ENCODE results near the gene KRT7. TPM values are rescaled to one million over a fixed set of nuclear protein-coding genes. Genes with fewer than 3 reads are reported as not detected.

The KRT7 gene
- total and polyA plus RNA-seq, 9 of the 15 experiments (the other 6 are each of a cell fraction or from before 2014, with no cell fraction given), result 1.4 TPM; not detected in 8

DNA sequence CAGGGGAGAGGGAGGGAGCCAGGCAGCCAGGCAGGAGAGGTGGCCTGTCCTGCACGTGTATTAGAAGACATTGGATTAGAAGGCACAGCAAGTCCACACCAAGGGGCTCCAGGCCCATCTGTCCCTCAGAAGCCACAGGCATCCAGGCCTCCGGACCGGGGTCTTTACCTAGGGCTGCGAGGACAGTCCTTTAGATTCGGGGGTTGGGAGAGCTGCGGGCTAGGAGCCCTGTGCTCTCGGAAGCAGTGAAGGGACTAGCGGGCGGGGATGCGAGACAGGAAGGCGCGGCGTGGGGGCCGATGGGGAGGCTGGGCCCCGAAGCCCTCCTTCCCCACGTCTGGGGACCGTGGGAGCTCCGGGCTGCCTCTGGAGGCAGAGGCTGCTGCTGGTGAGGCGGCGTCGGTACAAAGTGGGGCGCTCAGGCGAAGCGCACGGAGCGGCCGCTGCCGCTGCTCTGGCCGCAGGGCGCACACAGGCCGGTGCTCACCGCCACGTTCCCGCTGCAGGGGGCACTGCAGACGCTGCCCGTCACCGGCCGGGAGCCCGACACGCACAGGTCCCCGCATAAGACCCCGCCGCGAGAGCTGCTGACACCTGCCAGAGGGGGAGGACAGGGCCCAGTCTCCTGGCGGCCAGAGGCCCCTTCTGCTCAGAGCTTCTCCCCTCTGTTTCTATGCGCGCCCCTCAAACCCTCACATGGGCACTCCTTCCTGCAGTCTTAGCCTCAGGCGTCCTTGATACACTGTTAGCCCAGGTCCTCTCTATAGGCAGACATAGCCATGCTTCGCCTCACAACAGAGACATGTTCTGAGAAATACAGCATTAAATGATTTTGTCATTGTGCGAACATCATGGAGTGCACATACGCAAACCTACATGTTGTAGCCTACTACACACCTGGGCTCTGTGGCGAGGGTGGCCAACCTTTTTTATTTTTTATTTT lies 17.3 kb downstream of the KRT7 start:
- H3K9me1 ChIP-seq (ENCODE audit: control insufficient read depth, insufficient read depth, low read length), result no peaks in the 10 kb centered on the region
- H3K36me3 ChIP-seq (ENCODE audit: control insufficient read depth, insufficient read depth, low read length), result no peaks in the 10 kb centered on the region
- peaks cover 22 to 70% of the 10 kb centered on the region in 2 experiments for H3K27me3 ChIP-seq (ENCODE audit: control insufficient read depth in 2 of 2, insufficient read depth in 2 of 2, low read length in 2 of 2)
- POLR2A ChIA-PET, result no interaction called here
- DNase-seq (ENCODE audit: extremely low read depth in 1 of 4, low spot score in 3 of 4) (no peak), ATAC-seq (peak; percentile 72), FAIRE-seq (no peak)
- H2AFZ ChIP-seq (ENCODE audit: low read depth, low read length), result no peak overlapping the region
- in situ Hi-C loops (cut with MboI), result no loop called here
- BruUV-seq (replicated peaks), result no TSS peak
- TF ChIP-seq, protein P1, sequence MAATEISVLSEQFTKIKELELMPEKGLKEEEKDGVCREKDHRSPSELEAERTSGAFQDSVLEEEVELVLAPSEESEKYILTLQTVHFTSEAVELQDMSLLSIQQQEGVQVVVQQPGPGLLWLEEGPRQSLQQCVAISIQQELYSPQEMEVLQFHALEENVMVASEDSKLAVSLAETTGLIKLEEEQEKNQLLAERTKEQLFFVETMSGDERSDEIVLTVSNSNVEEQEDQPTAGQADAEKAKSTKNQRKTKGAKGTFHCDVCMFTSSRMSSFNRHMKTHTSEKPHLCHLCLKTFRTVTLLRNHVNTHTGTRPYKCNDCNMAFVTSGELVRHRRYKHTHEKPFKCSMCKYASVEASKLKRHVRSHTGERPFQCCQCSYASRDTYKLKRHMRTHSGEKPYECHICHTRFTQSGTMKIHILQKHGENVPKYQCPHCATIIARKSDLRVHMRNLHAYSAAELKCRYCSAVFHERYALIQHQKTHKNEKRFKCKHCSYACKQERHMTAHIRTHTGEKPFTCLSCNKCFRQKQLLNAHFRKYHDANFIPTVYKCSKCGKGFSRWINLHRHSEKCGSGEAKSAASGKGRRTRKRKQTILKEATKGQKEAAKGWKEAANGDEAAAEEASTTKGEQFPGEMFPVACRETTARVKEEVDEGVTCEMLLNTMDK (IDR thresholded peaks at IDR 0.05; ENCODE audit: borderline replicate concordance, insufficient read depth, low read depth, low read length, poor library complexity, severe bottlenecking), result peak; percentile 32
- no peak for TF ChIP-seq FOXM1 (IDR thresholded peaks at IDR 0.05; ENCODE audit: low read depth)
- no peak for TF ChIP-seq FOXM1 (CRISPR knock-in tag; IDR thresholded peaks at IDR 0.05; ENCODE audit: low read depth)
- CTCF ChIA-PET (ENCODE audit: low intra/inter-chr PET ratio), result no interaction called here
- H3K4me2 ChIP-seq (ENCODE audit: insufficient read depth, low read length), result no peak overlapping the region
- no peak overlapping the region for H3K4me3 ChIP-seq
- intact Hi-C loops (cut with micrococcal nuclease), result no loop called here
- no peaks in the 10 kb centered on the region for H3K4me1 ChIP-seq (replicated peaks in 1 of 2; ENCODE audit: control insufficient read depth in 2 of 2, insufficient read depth in 2 of 2, low read length in 2 of 2)
- H4K20me1 ChIP-seq (replicated peaks; ENCODE audit: control insufficient read depth, insufficient read depth, low read length), result 0 out of 2 replicates have a peak, but pooled peaks cover 11% of the 10 kb centered on the region
- H3K27ac ChIP-seq (ENCODE audit: extremely low read depth, low read depth, low read length), result no peak overlapping the region
- H3K79me2 ChIP-seq (ENCODE audit: control insufficient read depth, insufficient read depth, low read length), result no peaks in the 10 kb centered on the region
- H3K9me3 ChIP-seq (replicated peaks; ENCODE audit: control insufficient read depth, insufficient read depth, low read depth, low read length), result no peaks in the 10 kb centered on the region
- no peak overlapping the region for H3K9ac ChIP-seq (ENCODE audit: insufficient read depth in 1 of 2, low read depth in 2 of 2, low read length in 2 of 2)
- 3% methylated on average over 39 of the region's 52 CpGs for WGBS (ENCODE audit: insufficient coverage, low coverage, missing lambda C conversion rate)

All from K562 (cell line).